SHP77 (cell line): ENCODE measurements around the gene KANSL1.

Source experiments
- DNase-seq, 2 experiments: peaks; one replicate each; lab custom pipeline; 2025; lab: John Stamatoyannopoulos, UW

KANSL1 gene

DNA sequence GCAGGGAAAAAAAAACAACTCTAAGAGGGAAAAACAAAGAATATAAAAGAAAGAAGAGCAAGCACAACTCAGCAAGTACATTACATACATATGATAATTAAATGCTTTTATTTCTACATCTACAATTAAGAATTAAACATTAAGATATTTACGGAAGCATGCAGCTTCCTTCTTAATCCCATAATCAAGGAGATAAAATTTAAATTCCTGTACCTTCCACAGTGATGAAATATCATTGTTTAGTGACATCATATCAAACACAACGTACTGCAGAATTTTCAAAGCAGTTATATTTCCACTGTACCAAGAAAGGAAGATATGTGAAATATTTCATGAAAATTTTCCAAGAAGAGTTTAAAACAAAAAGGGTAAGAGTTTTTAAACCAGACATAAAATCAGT lies 26.0 kb downstream of the KANSL1 start:
- no peak for DNase-seq

GRCh38 chr17:46166692-46167249 lies 26.5 kb downstream of the KANSL1 start:
- no peak for DNase-seq

GRCh38 chr17:46163929-46164594 lies 29.2 kb downstream of the KANSL1 start:
- DNase-seq, result no peak

GRCh38 chr17:46163316-46163715 lies 29.9 kb downstream of the KANSL1 start:
- no peak for DNase-seq

GRCh38 chr17:46162866-46163265 lies 30.4 kb downstream of the KANSL1 start:
- DNase-seq, result no peak

- no peak for DNase-seq
Measured at GRCh38 chr17:46160169-46160568, 33.1 kb downstream of the KANSL1 start.

DNA sequence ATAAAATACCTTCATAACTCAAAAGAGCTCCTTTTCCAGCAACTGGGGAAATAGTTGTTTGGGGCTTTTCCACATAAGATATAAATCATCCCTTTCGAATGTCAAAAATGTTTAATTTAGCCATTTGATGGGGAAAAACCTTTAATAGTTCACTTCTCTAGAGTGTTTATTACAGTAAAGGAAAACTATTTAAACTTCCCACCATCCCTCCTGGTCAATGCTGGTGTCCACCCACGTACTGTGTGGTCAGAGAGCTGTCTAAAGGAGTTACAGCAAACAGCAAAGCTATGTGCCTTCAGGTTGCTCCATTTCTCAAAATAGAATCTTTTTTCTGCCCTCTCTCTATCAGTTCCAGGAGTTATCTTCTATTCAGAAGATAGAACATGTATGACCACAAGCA lies 33.5 kb downstream of the KANSL1 start:
- no peak for DNase-seq

DNA sequence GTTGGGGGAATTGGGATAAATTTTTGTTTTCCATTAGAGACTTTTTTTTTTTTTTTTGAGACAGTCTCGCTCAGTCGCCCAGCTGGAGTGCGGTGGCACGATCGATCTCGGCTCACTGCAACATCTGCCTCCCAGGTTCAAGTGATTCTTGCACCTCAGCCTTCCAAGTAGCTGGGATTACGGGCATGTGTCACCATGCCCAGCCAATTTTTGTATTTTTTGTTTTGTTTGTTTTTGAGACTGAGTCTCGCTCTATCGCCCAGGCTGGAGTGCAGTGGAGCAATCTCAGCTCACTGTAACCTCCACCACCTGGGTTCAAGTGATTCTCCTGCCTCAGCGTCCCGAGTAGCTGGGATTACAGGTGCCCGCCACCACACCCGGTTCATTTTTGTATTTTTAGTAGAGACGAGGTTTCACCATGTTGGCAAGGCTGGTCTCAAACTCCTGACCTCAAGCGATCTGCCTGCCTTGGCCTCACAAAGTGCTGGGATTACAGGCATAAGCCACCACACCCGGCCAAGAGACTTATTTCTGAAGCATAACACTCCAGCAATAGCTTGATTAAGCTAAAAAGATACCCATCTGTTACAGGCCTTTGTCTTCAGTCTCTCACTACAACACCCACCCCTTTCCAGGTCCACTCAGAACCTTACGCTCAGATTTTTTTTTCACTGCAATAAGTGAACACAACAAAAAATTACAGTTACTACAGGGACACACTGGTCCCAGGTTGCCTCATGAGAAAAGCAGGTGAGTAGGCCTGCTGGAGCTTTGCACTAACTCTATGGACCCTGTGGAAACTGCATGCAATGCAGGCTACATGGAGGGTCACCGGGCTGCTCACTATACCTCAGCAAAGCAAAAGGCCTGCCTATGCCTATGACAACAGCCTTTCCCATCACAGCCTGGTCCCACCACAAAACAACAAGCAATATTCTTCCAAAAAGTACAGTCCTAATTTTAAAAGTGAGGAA lies 34.6 kb downstream of the KANSL1 start:
- DNase-seq, result peak; percentile 20 to 35

GRCh38 chr17:46157443-46158062 lies 35.7 kb downstream of the KANSL1 start:
- DNase-seq, result no peak

GRCh38 chr17:46154151-46154816 lies 38.9 kb downstream of the KANSL1 start:
- DNase-seq, result no peak

GRCh38 chr17:46152423-46152822 lies 40.8 kb downstream of the KANSL1 start:
- DNase-seq, result peak; percentile 57 to 69

DNA sequence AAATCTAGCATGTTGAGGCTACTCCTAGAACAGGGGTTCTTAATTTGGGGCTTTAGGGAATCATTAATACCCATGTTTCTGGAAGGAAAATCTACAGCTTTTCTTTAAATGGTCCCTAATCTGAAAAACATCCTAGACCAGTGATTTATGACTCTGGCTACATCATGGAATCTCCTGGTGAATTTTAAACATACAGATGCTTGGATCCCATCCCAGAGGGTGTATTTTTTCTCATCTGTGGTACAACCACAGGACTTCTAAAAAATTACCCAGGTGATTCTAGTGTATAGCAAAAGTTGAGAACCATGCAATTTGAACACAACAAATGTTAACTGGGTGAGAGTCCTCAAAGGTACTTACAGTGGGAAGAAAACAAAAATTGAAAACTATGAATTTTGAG lies 41.5 kb downstream of the KANSL1 start:
- peak in 1 of 2 experiments; percentile 15 for DNase-seq

GRCh38 chr17:46150216-46150963 lies 42.8 kb downstream of the KANSL1 start:
- no peak for DNase-seq

GRCh38 chr17:46148247-46148646 lies 45.0 kb downstream of the KANSL1 start:
- no peak for DNase-seq

- DNase-seq, result no peak
Measured at GRCh38 chr17:46147296-46147695, 45.9 kb downstream of the KANSL1 start.

- no peak for DNase-seq
Measured at GRCh38 chr17:46144246-46144645, 49.0 kb downstream of the KANSL1 start.

DNA sequence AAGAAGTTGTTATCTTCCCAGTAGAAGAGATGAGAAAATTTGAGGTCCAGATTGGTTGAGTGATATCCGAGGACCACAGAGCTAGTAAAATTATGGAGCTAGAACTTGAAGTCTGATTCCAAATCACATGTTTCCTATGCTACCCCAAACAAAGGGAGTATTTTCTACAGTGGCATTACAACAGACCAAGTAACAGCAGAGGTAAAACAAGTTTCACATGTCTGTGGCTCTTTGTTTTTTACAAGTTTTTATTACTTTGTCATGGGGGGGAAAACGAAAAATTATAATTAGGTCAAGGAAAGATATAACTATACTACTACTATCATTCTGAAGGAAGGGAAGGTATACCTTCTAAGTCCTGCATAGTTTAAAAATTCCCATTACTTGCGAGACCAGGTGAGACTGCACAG lies 49.4 kb downstream of the KANSL1 start:
- no peak for DNase-seq

DNA sequence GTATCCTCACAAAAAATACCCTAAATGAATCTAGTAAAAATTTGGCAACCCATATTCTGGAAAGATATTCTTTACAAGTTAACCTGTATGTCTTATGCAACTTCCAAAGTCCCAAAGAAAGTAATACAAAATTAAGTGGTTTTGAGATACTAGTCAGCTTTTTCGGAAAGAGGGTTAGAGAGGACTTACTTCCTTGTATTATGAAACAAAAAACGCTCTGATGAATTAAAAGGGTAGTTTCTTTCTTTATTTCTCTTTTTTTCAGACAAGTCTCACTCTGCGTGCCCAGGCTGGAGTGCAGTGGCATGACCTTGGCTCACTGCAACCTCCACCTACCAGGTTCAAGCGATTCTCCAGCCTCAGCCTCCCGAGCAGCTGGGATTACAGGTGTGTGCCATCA lies 51.6 kb downstream of the KANSL1 start:
- DNase-seq, result no peak

DNA sequence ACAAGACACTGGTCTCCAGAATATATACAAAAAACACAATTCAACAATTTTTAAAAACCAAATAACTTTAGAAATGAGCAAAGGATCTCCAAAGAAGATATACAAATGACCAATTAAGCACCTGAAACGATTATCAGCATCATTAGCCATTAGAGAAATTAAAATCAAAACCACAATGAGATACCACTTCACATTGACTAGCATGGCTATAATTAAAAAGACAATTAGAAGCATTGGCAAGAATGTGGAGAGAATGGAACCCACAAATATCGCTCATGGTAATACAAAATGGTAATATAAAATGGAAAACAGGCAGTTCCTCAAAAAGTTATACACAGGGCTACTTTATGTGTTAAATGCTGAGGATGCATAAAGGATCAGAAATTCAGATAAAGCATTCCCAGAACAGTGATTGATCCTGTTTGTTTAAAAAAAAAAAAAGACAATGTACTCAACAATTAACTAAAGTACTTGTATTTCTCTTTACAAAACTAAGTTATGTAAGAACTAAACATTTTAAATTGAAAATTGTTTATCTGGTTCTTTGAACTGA lies 52.5 kb downstream of the KANSL1 start:
- no peak for DNase-seq

DNA sequence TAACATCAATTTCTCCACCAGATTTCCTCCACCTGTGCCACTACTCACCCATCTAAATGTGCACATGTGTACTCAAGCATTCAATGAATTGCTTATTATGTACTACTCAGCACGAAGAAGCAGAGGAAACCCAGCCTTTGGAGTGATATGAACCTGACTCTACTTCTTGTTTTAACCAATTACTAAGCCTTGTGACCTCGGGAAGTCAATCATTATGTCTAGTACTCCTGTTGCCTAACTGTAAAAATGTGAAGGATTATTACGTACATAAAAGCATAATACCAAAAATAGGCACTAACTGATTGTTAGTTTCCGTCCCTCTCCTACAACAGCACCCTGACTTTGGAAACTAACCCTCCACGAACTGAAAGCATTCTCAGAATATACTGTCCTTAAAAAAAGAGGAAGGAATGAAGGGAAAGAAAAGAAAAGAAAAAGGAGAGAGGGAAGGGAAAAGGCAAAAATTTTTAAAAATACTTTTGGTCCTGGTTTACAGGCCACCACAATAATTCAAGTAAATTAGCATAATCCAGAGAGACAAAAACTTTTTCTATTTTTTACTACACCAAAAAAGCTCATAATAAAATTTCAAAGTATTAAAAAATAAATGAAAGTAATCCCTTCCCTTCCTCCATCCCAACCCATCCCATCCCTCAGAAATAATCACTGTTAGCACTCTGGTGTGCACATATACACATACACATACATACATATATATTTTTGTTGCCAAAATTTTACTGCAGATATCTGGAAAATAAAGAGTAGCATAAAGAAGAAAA lies 53.6 kb downstream of the KANSL1 start:
- no peak for DNase-seq
